NB4 (cell line): ENCODE measurements around the gene CPVL.

ENCODE experiments used
- CTCF ChIP-seq: IDR thresholded peaks from one replicate; pipeline ENCODE4 v1.5.1; 2012; ENCODE audit warnings: low read depth, low read length
- MYC ChIP-seq: IDR thresholded peaks from 2 replicates; pipeline ENCODE4 v1.6.1; 2011; ENCODE audit warnings: low read depth, low read length
- POLR2A ChIP-seq: IDR thresholded peaks from 2 replicates; pipeline ENCODE4 v1.6.1; 2011; ENCODE audit warnings: mild to moderate bottlenecking; ENCODE audit not compliant: insufficient read length; ENCODE audit errors: extremely low read depth

DNA sequence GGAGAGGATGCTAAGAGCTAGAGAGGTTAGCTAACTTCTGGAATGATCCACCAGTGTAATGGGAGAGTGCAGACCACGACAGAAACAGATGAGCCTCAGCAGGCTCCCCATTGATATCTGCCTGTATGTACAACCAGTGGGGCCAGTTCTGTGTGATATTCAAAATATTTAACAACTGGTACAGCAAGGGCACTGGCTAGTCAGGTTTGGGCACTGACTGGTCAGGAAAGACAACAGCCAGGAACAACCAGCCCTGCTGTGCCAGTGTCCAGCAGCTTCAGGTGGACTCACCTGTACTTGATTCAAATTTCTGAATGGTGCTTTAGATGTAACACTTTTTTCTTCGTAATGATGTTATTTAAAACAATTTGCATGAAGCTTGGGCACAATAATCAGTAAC lies 182.3 kb downstream of the CPVL start:
- TF ChIP-seq CTCF (no peak), MYC (no peak), POLR2A (no peak)
